Testis (tissue), 3 donors: ENCODE measurements around the gene C6orf47. TPM values are rescaled to one million over a fixed set of nuclear protein-coding genes. Genes with fewer than 3 reads are reported as not detected.

Experiments
- DNase-seq: peaks from one replicate; pipeline ENCODE4 v3.0.0-alpha.2; 2019
- H3K27ac ChIP-seq, 2 donors: fragments of 200-600 bp; sonication (generic); one replicate each; pipeline ENCODE4 v1.5.1; 2019
- H3K27me3 ChIP-seq: fragments of 200-600 bp; sonication (generic); one replicate; pipeline ENCODE4 v1.5.1; 2019
- H3K36me3 ChIP-seq: fragments of 200-600 bp; sonication (generic); one replicate; pipeline ENCODE4 v1.5.1; 2017; ENCODE audit warnings: low read depth; ENCODE audit errors: missing control alignments
- H3K4me1 ChIP-seq: fragments of 200-600 bp; sonication (generic); one replicate; pipeline ENCODE4 v1.5.1; 2019
- H3K4me3 ChIP-seq, 2 donors: fragments of 200-600 bp; sonication (generic); one replicate each; pipeline ENCODE4 v1.5.1; 2017 to 2019
- H3K9me3 ChIP-seq: fragments of 200-600 bp; sonication (generic); one replicate; pipeline ENCODE4 v1.5.1; 2017
- POLR2A ChIP-seq: fragments of 450-650 bp; IDR thresholded peaks from one replicate; pipeline ENCODE4 v1.6.1; 2017; ENCODE audit warnings: antibody characterized with exemption, mild to moderate bottlenecking, moderate library complexity
- WGBS, 2 donors: methylation state at CpG; one replicate each; pipeline ENCODE4 v1.1.5; 2018; 5-methylcytosine and 5-hydroxymethylcytosine counted together
- intact Hi-C: fragments of 100-400 bp; cut with DNase I; formaldehyde crosslinking; loops from one replicate; pipeline ENCODE4 v1.15.1; 2023; ENCODE audit warnings: low total_unique reads
- microRNA-seq, 2 donors: library from miRNA; unstranded; fragments of <30 nt; microRNA quantifications; one replicate each; pipeline ENCODE4, GENCODE V29; 2016; ENCODE audit warnings: borderline number of aligned reads in 2 of 2, borderline replicate concordance in 1 of 2
- polyA plus RNA-seq: library from polyadenylated mRNA; stranded (reverse); fragments of 350-450 nt; fragmentation: Illumina TruSeq; extraction: RNeasy Lipid Tissue Mini Kit (QIAGEN cat#74804); gene quantifications from one replicate; pipeline ENCODE4 v1.2.3, GENCODE V29; 2014; ENCODE audit warnings: low read depth, low replicate concordance; ENCODE audit not compliant: insufficient read depth
- small RNA-seq, 2 donors: library from RNA; depleted of rRNA; stranded (forward); fragments of <200 nt; gene quantifications; one replicate each; pipeline ENCODE3, GENCODE V24; 2016
- total RNA-seq, 2 donors: library from RNA; depleted of rRNA; stranded (reverse); fragments of >200 nt; gene quantifications; one replicate each; pipeline ENCODE4 v1.2.3, GENCODE V29; 2016
- TF ChIP-seq, protein P1 (sequence below), 3 experiments: fragments of 450-650 bp in 2 of 3; fragments of 200-600 bp in 1 of 3; sonication (generic) in 1 of 3; IDR thresholded peaks; one replicate each; pipeline ENCODE4 v1.5.1; 2016 to 2019; ENCODE audit warnings: antibody characterized with exemption in 3 of 3, mild to moderate bottlenecking in 2 of 3, moderate library complexity in 1 of 3

The C6orf47 gene
- total and polyA plus RNA-seq, 3 donors from 2014 or later: 11.9 to 17.8 (median 13.9) TPM

DNA sequence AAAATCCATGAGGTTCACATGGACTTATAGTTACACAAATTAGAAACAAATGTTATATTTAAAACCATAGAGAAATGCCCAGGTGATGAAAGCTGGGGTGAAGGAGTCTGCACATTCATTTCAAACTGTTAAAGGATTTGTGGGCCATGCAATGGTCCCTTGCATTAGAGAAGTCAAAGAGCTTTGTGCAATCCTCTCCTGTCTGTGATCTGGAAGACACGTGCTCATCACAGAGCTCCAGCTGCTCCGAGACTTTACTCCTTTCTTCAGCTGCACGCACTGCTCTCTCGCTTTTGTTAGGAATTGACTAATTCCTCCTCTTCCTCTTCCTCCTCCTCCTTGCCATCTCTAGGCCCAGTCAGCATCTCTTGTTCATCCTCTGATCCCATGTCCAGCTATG is 49.6 kb downstream of the C6orf47 start:
- DNase-seq: no peak

DNA sequence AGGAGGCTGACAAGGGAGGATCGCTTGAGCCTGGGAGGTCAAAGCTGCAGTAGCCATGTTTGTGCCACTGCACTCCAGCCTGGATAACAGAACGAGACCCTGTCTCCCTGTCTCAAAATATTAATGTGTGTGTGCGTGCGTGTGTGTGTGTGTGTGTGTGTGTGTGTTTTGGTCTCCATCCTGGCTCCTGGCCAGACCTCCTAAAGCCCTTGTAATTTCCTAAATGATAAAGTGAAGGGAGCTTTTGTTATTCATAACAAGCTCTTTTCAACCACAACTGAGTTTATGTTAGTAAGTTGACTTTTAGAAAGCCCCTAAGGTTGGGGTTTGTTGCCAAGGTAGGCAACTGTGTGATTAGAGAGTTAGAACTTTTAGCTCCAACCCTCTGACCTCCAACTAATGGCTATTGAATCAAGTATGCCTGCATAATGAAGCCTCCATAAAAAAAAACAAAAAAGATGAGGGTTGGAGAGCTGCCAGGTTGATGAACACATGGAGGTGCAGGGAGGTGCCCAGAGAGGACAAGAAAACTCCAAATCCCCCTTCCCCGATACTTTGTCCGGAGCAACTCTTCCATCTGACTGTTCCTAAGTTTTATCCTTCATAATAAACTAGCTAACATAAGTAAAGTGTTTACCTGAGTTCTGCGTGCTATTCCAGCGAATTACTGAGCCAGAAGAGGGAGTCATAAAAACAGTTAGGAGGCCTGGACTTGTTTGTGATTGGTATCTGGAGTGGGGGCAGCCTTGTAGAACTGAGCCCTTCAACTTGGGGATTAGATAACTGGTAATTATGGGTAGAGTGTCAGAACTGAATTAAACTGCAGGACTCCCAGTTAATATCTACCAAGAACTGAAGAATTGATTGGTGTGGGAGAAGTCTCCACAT is 50.8 kb downstream of the C6orf47 start:
- 55 to 63% methylated on average over 8 of the region's 8 CpGs for WGBS, 2 donors
- H3K27me3 ChIP-seq: no peaks in the 10 kb centered on the region

More for the DNA sequence above, 49.6 kb downstream of the C6orf47 start:
- Histone ChIP-seq H3K9me3 (no peaks in the 10 kb centered on the region), H3K4me3 (no peak overlapping the region), H3K36me3 (no peaks in the 10 kb centered on the region), H3K27ac (no peak overlapping the region), H3K27me3 (no peaks in the 10 kb centered on the region), H3K4me1 (no peaks in the 10 kb centered on the region)
- TF ChIP-seq POLR2A: no peak
- TF ChIP-seq, protein P1, sequence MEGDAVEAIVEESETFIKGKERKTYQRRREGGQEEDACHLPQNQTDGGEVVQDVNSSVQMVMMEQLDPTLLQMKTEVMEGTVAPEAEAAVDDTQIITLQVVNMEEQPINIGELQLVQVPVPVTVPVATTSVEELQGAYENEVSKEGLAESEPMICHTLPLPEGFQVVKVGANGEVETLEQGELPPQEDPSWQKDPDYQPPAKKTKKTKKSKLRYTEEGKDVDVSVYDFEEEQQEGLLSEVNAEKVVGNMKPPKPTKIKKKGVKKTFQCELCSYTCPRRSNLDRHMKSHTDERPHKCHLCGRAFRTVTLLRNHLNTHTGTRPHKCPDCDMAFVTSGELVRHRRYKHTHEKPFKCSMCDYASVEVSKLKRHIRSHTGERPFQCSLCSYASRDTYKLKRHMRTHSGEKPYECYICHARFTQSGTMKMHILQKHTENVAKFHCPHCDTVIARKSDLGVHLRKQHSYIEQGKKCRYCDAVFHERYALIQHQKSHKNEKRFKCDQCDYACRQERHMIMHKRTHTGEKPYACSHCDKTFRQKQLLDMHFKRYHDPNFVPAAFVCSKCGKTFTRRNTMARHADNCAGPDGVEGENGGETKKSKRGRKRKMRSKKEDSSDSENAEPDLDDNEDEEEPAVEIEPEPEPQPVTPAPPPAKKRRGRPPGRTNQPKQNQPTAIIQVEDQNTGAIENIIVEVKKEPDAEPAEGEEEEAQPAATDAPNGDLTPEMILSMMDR (IDR thresholded peaks at IDR 0.05): no peak
- WGBS, 2 donors: 61 to 64% methylated on average over 4 of the region's 4 CpGs
- intact Hi-C loops: no loop called here

More for the DNA sequence above, 50.8 kb downstream of the C6orf47 start:
- Histone ChIP-seq H3K9me3 (no peaks in the 10 kb centered on the region), H3K27ac (no peak overlapping the region), H3K36me3 (no peaks in the 10 kb centered on the region), H3K4me3 (no peak overlapping the region), H3K4me1 (no peaks in the 10 kb centered on the region)
- DNase-seq: no peak
- TF ChIP-seq, protein P1 (IDR thresholded peaks at IDR 0.05): no peak
- TF ChIP-seq POLR2A: no peak
- intact Hi-C loops: no loop called here

Small RNA genes within 50 kb of the gene (microRNA-seq; reads per million reads assigned to microRNA genes)
- gene MIR4646: 2.8 reads per million in 2 donors
- 0 to 1.4 reads per million in 2 donors for gene MIR6832

Small RNA genes within 50 kb of the gene (small RNA-seq; reads per million reads assigned to genes)
- gene MIR4646: 0 reads per million in 2 donors
- gene MIR6832: 0 reads per million in 2 donors
- gene RF00019: 0 reads per million in 2 donors
- 27.6 to 30.7 reads per million in 2 donors for gene SNORA38
- gene UQCRHP1: 0 reads per million in 2 donors

Other genes with a start within 250 kb of the C6orf47 start
Only the 30 nearest of the 37 such genes appear.
- gene MCCD1, start 131.8 kb downstream of the C6orf47 start, total RNA-seq: not detected
- gene MCCD1, start 131.8 kb downstream of the C6orf47 start, polyA plus RNA-seq: not detected
- 100 to 1,000 TPM; 312 to 360 TPM for gene DDX39B, start 118.8 kb downstream of the C6orf47 start, total RNA-seq
- gene DDX39B, start 118.8 kb downstream of the C6orf47 start, polyA plus RNA-seq: 250 TPM
- gene ATP6V1G2, start 114.2 kb downstream of the C6orf47 start, total RNA-seq: 1 to 10 TPM; 3.3 to 6.9 TPM
- 4.7 TPM for gene ATP6V1G2, start 114.2 kb downstream of the C6orf47 start, polyA plus RNA-seq
- gene NFKBIL1, start 113.2 kb downstream of the C6orf47 start, total RNA-seq: 10 to 100 TPM; 51.2 to 55.3 TPM
- gene NFKBIL1, start 113.2 kb downstream of the C6orf47 start, polyA plus RNA-seq: 25.9 TPM
- gene LTA, start 88.5 kb downstream of the C6orf47 start, total RNA-seq: 1 to 10 TPM; 1.3 to 2.6 TPM
- 2.0 TPM for gene LTA, start 88.5 kb downstream of the C6orf47 start, polyA plus RNA-seq
- gene TNF, start 85.2 kb downstream of the C6orf47 start, total RNA-seq: under 1 TPM; 0.24 to 0.31 TPM
- 1.1 TPM for gene TNF, start 85.2 kb downstream of the C6orf47 start, polyA plus RNA-seq
- gene LTB, start 78.4 kb downstream of the C6orf47 start, total RNA-seq: 1 to 10 TPM in 1 of 2 donors, not detected in 1; 2.0 TPM
- gene LTB, start 78.4 kb downstream of the C6orf47 start, polyA plus RNA-seq: 7.2 TPM
- 1 to 10 TPM in 1 of 2 donors, under 1 TPM in 1; 0.71 to 1.2 TPM for gene LST1, start 74.5 kb downstream of the C6orf47 start, total RNA-seq
- 13.0 TPM for gene LST1, start 74.5 kb downstream of the C6orf47 start, polyA plus RNA-seq
- 1 to 10 TPM in 1 of 2 donors, not detected in 1; 2.6 TPM for gene NCR3, start 67.8 kb downstream of the C6orf47 start, total RNA-seq
- gene NCR3, start 67.8 kb downstream of the C6orf47 start, polyA plus RNA-seq: 1.7 TPM
- 1 to 10 TPM; 2.9 to 6.3 TPM for gene AIF1, start 45.5 kb downstream of the C6orf47 start, total RNA-seq
- gene AIF1, start 45.5 kb downstream of the C6orf47 start, polyA plus RNA-seq: 34.8 TPM
- 100 to 1,000 TPM; 288 to 301 TPM for gene PRRC2A, start 40.1 kb downstream of the C6orf47 start, total RNA-seq
- 473 TPM for gene PRRC2A, start 40.1 kb downstream of the C6orf47 start, polyA plus RNA-seq
- 100 to 1,000 TPM; 654 to 710 TPM for gene BAG6, start 8.1 kb downstream of the C6orf47 start, total RNA-seq
- 861 TPM for gene BAG6, start 8.1 kb downstream of the C6orf47 start, polyA plus RNA-seq
- gene APOM, start 4.9 kb downstream of the C6orf47 start, total RNA-seq: 1 to 10 TPM; 7.5 to 9.8 TPM
- gene APOM, start 4.9 kb downstream of the C6orf47 start, polyA plus RNA-seq: 27.9 TPM
- gene GPANK1, start 4.2 kb upstream of the C6orf47 start, total RNA-seq: 10 to 100 TPM; 34.5 to 46.1 TPM
- gene GPANK1, start 4.2 kb upstream of the C6orf47 start, polyA plus RNA-seq: 81.3 TPM
- 100 to 1,000 TPM; 397 to 421 TPM for gene CSNK2B, start 5.3 kb upstream of the C6orf47 start, total RNA-seq
- gene CSNK2B, start 5.3 kb upstream of the C6orf47 start, polyA plus RNA-seq: 523 TPM
- gene LY6G5B, start 9.2 kb upstream of the C6orf47 start, total RNA-seq: 10 to 100 TPM; 14.0 to 15.9 TPM
- gene LY6G5B, start 9.2 kb upstream of the C6orf47 start, polyA plus RNA-seq: 16.3 TPM
- gene LY6G5C, start 20.3 kb upstream of the C6orf47 start, total RNA-seq: 10 to 100 TPM in 1 of 2 donors, 1 to 10 TPM in 1; 8.7 to 18.3 TPM
- gene LY6G5C, start 20.3 kb upstream of the C6orf47 start, polyA plus RNA-seq: 14.0 TPM
- gene ABHD16A, start 42.5 kb upstream of the C6orf47 start, total RNA-seq: 10 to 100 TPM; 77.0 to 85.9 TPM
- gene ABHD16A, start 42.5 kb upstream of the C6orf47 start, polyA plus RNA-seq: 108 TPM
- gene LY6G6F, start 46.1 kb upstream of the C6orf47 start, total RNA-seq: not detected
- 0.41 TPM for gene LY6G6F, start 46.1 kb upstream of the C6orf47 start, polyA plus RNA-seq
- not detected for gene LY6G6D, start 54.6 kb upstream of the C6orf47 start, total RNA-seq
- gene LY6G6D, start 54.6 kb upstream of the C6orf47 start, polyA plus RNA-seq: not detected
- under 1 TPM in 1 of 2 donors, not detected in 1; 0.39 TPM for gene LY6G6C, start 61.0 kb upstream of the C6orf47 start, total RNA-seq
- 1.4 TPM for gene LY6G6C, start 61.0 kb upstream of the C6orf47 start, polyA plus RNA-seq
- under 1 TPM; 0.74 to 0.94 TPM for gene MPIG6B, start 62.6 kb upstream of the C6orf47 start, total RNA-seq
- 1.3 TPM for gene MPIG6B, start 62.6 kb upstream of the C6orf47 start, polyA plus RNA-seq
- gene DDAH2, start 68.5 kb upstream of the C6orf47 start, total RNA-seq: 10 to 100 TPM; 19.6 to 38.0 TPM
- 50.8 TPM for gene DDAH2, start 68.5 kb upstream of the C6orf47 start, polyA plus RNA-seq
- 10 to 100 TPM; 35.4 to 93.5 TPM for gene CLIC1, start 75.8 kb upstream of the C6orf47 start, total RNA-seq
- 130 TPM for gene CLIC1, start 75.8 kb upstream of the C6orf47 start, polyA plus RNA-seq
- gene MSH5, start 79.2 kb upstream of the C6orf47 start, total RNA-seq: 100 to 1,000 TPM in 1 of 2 donors, 10 to 100 TPM in 1; 77.6 to 135 TPM
- gene MSH5, start 79.2 kb upstream of the C6orf47 start, polyA plus RNA-seq: 36.2 TPM
- gene SAPCD1, start 101.9 kb upstream of the C6orf47 start, total RNA-seq: 10 to 100 TPM; 10.4 to 11.6 TPM
- 5.9 TPM for gene SAPCD1, start 101.9 kb upstream of the C6orf47 start, polyA plus RNA-seq
- 1 to 10 TPM; 3.1 to 6.3 TPM for gene VWA7, start 116.5 kb upstream of the C6orf47 start, total RNA-seq
- 2.7 TPM for gene VWA7, start 116.5 kb upstream of the C6orf47 start, polyA plus RNA-seq
- gene VARS1, start 135.0 kb upstream of the C6orf47 start, total RNA-seq: 100 to 1,000 TPM in 1 of 2 donors, 10 to 100 TPM in 1; 94.8 to 131 TPM
- gene VARS1, start 135.0 kb upstream of the C6orf47 start, polyA plus RNA-seq: 156 TPM
- 10 to 100 TPM; 43.3 to 49.6 TPM for gene LSM2, start 146.2 kb upstream of the C6orf47 start, total RNA-seq
- gene LSM2, start 146.2 kb upstream of the C6orf47 start, polyA plus RNA-seq: 55.5 TPM
- gene HSPA1L, start 154.5 kb upstream of the C6orf47 start, total RNA-seq: 10 to 100 TPM; 30.3 to 87.9 TPM
- gene HSPA1L, start 154.5 kb upstream of the C6orf47 start, polyA plus RNA-seq: 103 TPM